PFSK-1 (cell line): ENCODE measurements around the gene EMILIN2.

ENCODE experiments used
- POLR2AphosphoS5 ChIP-seq: IDR thresholded peaks from 2 replicates; pipeline ENCODE4 v1.6.1; 2012; ENCODE audit warnings: low read depth, mild to moderate bottlenecking, control low read depth, low read length, moderate library complexity
- TAF1 ChIP-seq: IDR thresholded peaks from 2 replicates; pipeline ENCODE4 v1.6.1; 2012; ENCODE audit warnings: low read length, control low read depth, borderline replicate concordance; ENCODE audit not compliant: insufficient read depth

DNA sequence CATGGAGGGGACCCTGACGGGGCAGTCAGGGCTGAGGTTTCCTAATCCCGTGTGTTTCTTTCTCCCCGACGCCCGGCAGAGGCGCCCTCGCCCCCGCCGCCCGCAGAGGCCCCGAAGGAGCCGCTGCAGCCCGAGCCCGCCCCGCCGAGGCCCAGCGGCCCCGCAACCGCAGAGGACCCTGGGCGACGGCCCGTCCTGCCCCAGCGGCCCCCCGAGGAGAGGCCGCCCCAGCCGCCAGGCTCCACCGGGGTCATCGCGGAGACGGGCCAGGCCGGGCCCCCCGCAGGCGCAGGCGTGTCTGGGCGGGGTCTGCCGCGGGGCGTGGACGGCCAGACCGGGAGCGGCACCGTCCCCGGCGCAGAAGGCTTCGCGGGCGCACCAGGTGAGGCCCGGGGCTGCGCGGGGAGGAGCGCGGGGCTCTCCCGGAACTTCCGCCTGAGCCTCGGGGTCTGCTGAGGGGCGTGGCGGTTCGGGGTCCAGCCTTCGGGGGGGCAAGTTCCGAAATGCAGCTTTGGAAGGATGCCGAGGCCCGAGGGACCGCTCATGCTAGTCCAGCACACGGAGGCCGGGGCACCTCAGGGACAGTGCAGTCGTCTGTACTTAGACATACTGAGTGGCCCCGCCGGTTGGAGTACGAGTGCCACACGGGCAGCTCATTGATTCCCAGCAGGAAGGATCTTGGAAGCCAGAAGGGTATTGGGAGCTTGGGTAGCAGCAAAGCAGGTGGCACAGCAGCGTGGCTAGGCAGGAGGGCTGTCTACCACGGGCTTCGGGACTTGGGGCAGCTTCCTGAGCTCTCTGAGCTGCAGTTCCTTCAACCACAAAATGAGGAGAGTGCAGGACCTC lies 60.1 kb downstream of the EMILIN2 start:
- TF ChIP-seq POLR2AphosphoS5 (no peak), TAF1 (no peak)
